ENCODE data around the gene NEUROG1.
"Not testable (repeated sequence)": the region's sequence is repeated elsewhere in the genome, so short reads cannot be mapped to it uniquely, and the experiment has no call there.

The NEUROG1 gene

GRCh38 chr5:135511761-135512575, 23.8 kb downstream of the NEUROG1 start:
- Histone ChIP-seq H3K27me3 (ENCODE audit: insufficient read depth, low read length) (peaks cover 23% of the 10 kb centered on the region), H3K4me3 (ENCODE audit: low read length) (no peak overlapping the region), H3K36me3 (ENCODE audit: insufficient read depth, low read length) (no peaks in the 10 kb centered on the region), H3K4me1 (ENCODE audit: insufficient read depth, low read length) (peaks cover 16% of the 10 kb centered on the region), H3K9me3 (ENCODE audit: low read length) (no peaks in the 10 kb centered on the region), H2AFZ (ENCODE audit: low read depth, low read length) (no peak overlapping the region)

DNA sequence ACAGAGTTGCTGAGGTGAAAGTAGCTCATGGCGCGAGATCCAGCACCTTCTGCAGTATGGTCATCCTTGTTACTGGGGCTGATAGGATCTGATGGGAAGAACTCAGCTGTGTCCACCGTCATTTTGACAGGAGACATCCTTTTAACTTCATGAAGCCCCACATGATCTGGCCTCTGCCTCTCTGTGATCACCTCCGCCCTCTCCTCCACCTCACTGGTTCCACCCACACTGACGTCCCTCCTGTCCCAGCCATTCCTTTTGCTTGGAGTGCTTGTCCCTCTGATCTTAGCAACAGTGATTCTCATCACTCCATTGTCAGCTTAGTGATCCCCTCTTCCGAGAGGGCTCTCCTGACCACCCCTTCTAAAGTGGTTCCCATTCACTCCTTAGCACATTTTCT, 25.8 kb downstream of the NEUROG1 start:
- Histone ChIP-seq H3K36me3 (ENCODE audit: insufficient read depth, low read length) (no peaks in the 10 kb centered on the region), H3K4me1 (ENCODE audit: insufficient read depth, low read length) (peaks cover 16% of the 10 kb centered on the region), H2AFZ (ENCODE audit: low read depth, low read length) (no peak overlapping the region), H3K4me3 (ENCODE audit: low read length) (no peak overlapping the region), H3K27me3 (ENCODE audit: insufficient read depth, low read length) (peaks cover 23% of the 10 kb centered on the region), H3K9me3 (ENCODE audit: low read length) (no peaks in the 10 kb centered on the region)

GRCh38 chr5:135508496-135509005, 27.2 kb downstream of the NEUROG1 start:
- Histone ChIP-seq H3K9me3 (ENCODE audit: low read length) (no peaks in the 10 kb centered on the region), H3K36me3 (ENCODE audit: insufficient read depth, low read length) (no peaks in the 10 kb centered on the region), H3K27me3 (ENCODE audit: insufficient read depth, low read length) (peaks cover 23% of the 10 kb centered on the region), H2AFZ (ENCODE audit: low read depth, low read length) (peak overlapping the region; percentile 92), H3K4me1 (ENCODE audit: insufficient read depth, low read length) (peaks cover 16% of the 10 kb centered on the region), H3K4me3 (ENCODE audit: low read length) (peak overlapping the region; percentile 23)

- Histone ChIP-seq H2AFZ (ENCODE audit: low read depth, low read length) (no peak overlapping the region), H3K27me3 (ENCODE audit: insufficient read depth, low read length) (peaks cover 30% of the 10 kb centered on the region), H3K4me1 (ENCODE audit: insufficient read depth, low read length) (peaks cover 16% of the 10 kb centered on the region), H3K36me3 (ENCODE audit: insufficient read depth, low read length) (no peaks in the 10 kb centered on the region), H3K9me3 (ENCODE audit: low read length) (no peaks in the 10 kb centered on the region), H3K4me3 (ENCODE audit: low read length) (no peak overlapping the region)
Observed at GRCh38 chr5:135505973-135506372, 29.8 kb downstream of the NEUROG1 start.

- H3K27me3 ChIP-seq (ENCODE audit: insufficient read depth, low read length) = peaks cover 20% of the 10 kb centered on the region
- H3K9me3 ChIP-seq (ENCODE audit: low read length) = no peaks in the 10 kb centered on the region
- H3K36me3 ChIP-seq (ENCODE audit: insufficient read depth, low read length) = no peaks in the 10 kb centered on the region
- H3K4me1 ChIP-seq (ENCODE audit: insufficient read depth, low read length) = peaks cover 14% of the 10 kb centered on the region
- H3K4me3 ChIP-seq (ENCODE audit: low read length) = no peak overlapping the region
- no peak overlapping the region for H2AFZ ChIP-seq (ENCODE audit: low read depth, low read length)
Observed at GRCh38 chr5:135504376-135504775, 31.4 kb downstream of the NEUROG1 start.

DNA sequence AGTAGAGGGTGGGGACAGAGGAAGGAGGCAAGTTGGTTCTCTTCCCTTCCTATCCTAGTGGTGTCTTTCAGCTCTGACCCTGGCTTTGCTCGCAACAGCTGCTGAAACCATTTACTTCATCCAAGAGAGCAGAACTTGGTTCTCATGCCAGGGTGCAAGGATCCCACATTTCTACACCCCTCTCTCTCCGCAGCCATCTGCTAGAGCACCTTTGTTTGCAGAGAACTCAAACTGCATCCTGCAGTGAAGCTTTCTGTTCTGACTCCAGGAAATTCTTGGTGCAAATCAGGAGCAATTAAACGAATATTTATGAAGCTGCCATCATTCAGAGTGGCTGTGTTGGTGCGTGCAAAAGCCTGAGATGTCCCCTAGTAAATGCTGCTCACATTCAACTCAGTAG, 31.9 kb downstream of the NEUROG1 start:
- peaks cover 10% of the 10 kb centered on the region for H3K4me1 ChIP-seq (ENCODE audit: insufficient read depth, low read length)
- H3K36me3 ChIP-seq (ENCODE audit: insufficient read depth, low read length) = no peaks in the 10 kb centered on the region
- no peak overlapping the region for H2AFZ ChIP-seq (ENCODE audit: low read depth, low read length)
- H3K27me3 ChIP-seq (ENCODE audit: insufficient read depth, low read length) = peaks cover 16% of the 10 kb centered on the region
- no peaks in the 10 kb centered on the region for H3K9me3 ChIP-seq (ENCODE audit: low read length)
- H3K4me3 ChIP-seq (ENCODE audit: low read length) = no peak overlapping the region

- Histone ChIP-seq H2AFZ (ENCODE audit: low read depth, low read length) (no peak overlapping the region), H3K4me3 (ENCODE audit: low read length) (no peak overlapping the region), H3K27me3 (ENCODE audit: insufficient read depth, low read length) (peaks cover 18% of the 10 kb centered on the region), H3K9me3 (ENCODE audit: low read length) (no peaks in the 10 kb centered on the region), H3K36me3 (ENCODE audit: insufficient read depth, low read length) (no peaks in the 10 kb centered on the region), H3K4me1 (ENCODE audit: insufficient read depth, low read length) (peaks cover 6% of the 10 kb centered on the region)
Observed at GRCh38 chr5:135502836-135503520, 32.8 kb downstream of the NEUROG1 start.

GRCh38 chr5:135501965-135502364, 33.8 kb downstream of the NEUROG1 start:
- H3K4me3 ChIP-seq (ENCODE audit: low read length) = no peak overlapping the region
- H2AFZ ChIP-seq (ENCODE audit: low read depth, low read length) = no peak overlapping the region
- H3K36me3 ChIP-seq (ENCODE audit: insufficient read depth, low read length) = no peaks in the 10 kb centered on the region
- H3K27me3 ChIP-seq (ENCODE audit: insufficient read depth, low read length) = peaks cover 22% of the 10 kb centered on the region
- peaks cover 6% of the 10 kb centered on the region for H3K4me1 ChIP-seq (ENCODE audit: insufficient read depth, low read length)
- no peaks in the 10 kb centered on the region for H3K9me3 ChIP-seq (ENCODE audit: low read length)

GRCh38 chr5:135498637-135498995, 37.1 kb downstream of the NEUROG1 start:
- H3K27me3 ChIP-seq (ENCODE audit: insufficient read depth, low read length) = peaks cover 43% of the 10 kb centered on the region
- no peak overlapping the region for H3K4me3 ChIP-seq (ENCODE audit: low read length)
- H3K9me3 ChIP-seq (ENCODE audit: low read length) = no peaks in the 10 kb centered on the region
- peaks cover 6% of the 10 kb centered on the region for H3K4me1 ChIP-seq (ENCODE audit: insufficient read depth, low read length)
- H2AFZ ChIP-seq (ENCODE audit: low read depth, low read length) = no peak overlapping the region
- H3K36me3 ChIP-seq (ENCODE audit: insufficient read depth, low read length) = no peaks in the 10 kb centered on the region

DNA sequence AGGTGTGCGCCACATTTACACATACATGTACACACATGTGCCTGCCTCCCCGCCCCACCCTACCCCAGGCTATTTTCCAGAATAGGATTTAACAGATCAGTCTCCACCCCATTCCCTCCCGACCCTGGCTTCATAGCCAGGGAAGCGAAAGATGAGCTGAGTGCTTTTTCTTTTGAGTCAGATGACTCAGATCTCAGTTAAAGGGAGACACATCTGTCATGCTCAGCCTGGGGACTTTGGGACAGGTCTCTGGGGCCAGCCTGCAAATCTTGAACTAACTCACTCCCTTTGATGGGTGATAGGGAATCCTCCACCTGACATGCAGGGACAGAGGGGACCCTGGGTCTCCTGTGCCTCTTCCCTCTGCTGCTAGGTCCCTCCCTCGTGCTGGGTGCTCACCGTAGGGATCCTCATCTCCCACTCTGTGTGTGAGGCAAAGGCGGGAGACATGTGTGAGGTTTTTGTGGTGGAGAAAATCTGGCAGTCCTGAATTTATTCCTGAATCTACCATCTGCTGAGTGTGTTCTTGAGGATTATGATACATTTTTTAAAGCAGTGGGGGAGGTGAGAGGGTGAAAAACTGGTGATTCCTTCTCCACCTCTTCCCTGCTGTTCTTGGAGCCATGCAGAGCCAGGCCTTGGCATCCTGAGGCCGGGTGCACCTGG, 37.7 kb downstream of the NEUROG1 start:
- Histone ChIP-seq H3K4me1 (ENCODE audit: insufficient read depth, low read length) (peaks cover 6% of the 10 kb centered on the region), H3K9me3 (ENCODE audit: low read length) (no peaks in the 10 kb centered on the region), H3K4me3 (ENCODE audit: low read length) (no peak overlapping the region), H3K36me3 (ENCODE audit: insufficient read depth, low read length) (no peaks in the 10 kb centered on the region), H2AFZ (ENCODE audit: low read depth, low read length) (no peak overlapping the region), H3K27me3 (ENCODE audit: insufficient read depth, low read length) (peaks cover 48% of the 10 kb centered on the region)

DNA sequence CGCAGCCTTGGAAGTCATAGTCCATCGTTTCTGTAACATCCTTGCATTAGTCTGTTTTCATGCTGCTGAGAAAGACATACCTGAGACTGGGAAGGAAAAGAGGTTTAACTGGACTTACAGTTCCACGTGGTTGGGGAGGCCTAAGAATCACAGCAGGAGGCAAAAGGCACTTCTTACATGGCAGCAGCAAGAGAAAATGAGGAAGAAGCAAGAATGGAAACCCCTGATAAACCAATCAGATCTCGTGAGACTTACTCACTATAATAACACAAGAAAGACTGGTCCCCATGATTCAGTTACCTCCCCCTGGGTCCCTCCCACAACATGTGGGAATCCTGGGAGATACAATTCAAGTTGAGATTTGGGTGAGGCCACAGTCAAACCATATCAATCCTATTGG, 40.2 kb downstream of the NEUROG1 start:
- Histone ChIP-seq H3K4me1 (ENCODE audit: insufficient read depth, low read length) (peaks cover 14% of the 10 kb centered on the region), H3K27me3 (ENCODE audit: insufficient read depth, low read length) (peaks cover 66% of the 10 kb centered on the region)
- not testable (repeated sequence) for H3K9me3 ChIP-seq (ENCODE audit: low read length); H3K36me3 ChIP-seq (ENCODE audit: insufficient read depth, low read length); H3K4me3 ChIP-seq (ENCODE audit: low read length); H2AFZ ChIP-seq (ENCODE audit: low read depth, low read length)

GRCh38 chr5:135494196-135494595, 41.6 kb downstream of the NEUROG1 start:
- Histone ChIP-seq H3K36me3 (ENCODE audit: insufficient read depth, low read length) (no peaks in the 10 kb centered on the region), H2AFZ (ENCODE audit: low read depth, low read length) (no peak overlapping the region), H3K4me1 (ENCODE audit: insufficient read depth, low read length) (peaks cover 27% of the 10 kb centered on the region), H3K27me3 (ENCODE audit: insufficient read depth, low read length) (peaks cover 70% of the 10 kb centered on the region), H3K4me3 (ENCODE audit: low read length) (no peak overlapping the region), H3K9me3 (ENCODE audit: low read length) (no peaks in the 10 kb centered on the region)
